ENCODE measurements around the gene SLC10A7.

The SLC10A7 gene

GRCh38 chr4:146333187-146333894 lies 188.4 kb downstream of the SLC10A7 start:
- no peak for TF ChIP-seq CTCF (IDR thresholded peaks at IDR 0.05)

GRCh38 chr4:146330392-146330791 lies 191.3 kb downstream of the SLC10A7 start:
- no peaks in the 10 kb centered on the region for H3K9me3 Mint-ChIP-seq
- no peaks in the 10 kb centered on the region for H3K36me3 Mint-ChIP-seq (ENCODE audit: low read depth)
- H3K4me1 Mint-ChIP-seq: no peaks in the 10 kb centered on the region
- H3K27ac Mint-ChIP-seq: no peak overlapping the region
- DNase-seq: no peak
- H3K27me3 Mint-ChIP-seq (ENCODE audit: low read depth, poor library complexity): peaks cover 4% of the 10 kb centered on the region
- no peak for TF ChIP-seq CTCF (IDR thresholded peaks at IDR 0.05)
- H3K4me3 Mint-ChIP-seq: no peak overlapping the region

More at GRCh38 chr4:146333187-146333894, 188.4 kb downstream of the SLC10A7 start:
- H3K4me1 Mint-ChIP-seq: no peaks in the 10 kb centered on the region
- H3K27ac Mint-ChIP-seq: no peak overlapping the region
- no peak overlapping the region for H3K4me3 Mint-ChIP-seq
- H3K9me3 Mint-ChIP-seq: no peaks in the 10 kb centered on the region
- DNase-seq: no peak
- no peaks in the 10 kb centered on the region for H3K36me3 Mint-ChIP-seq (ENCODE audit: low read depth)
- H3K27me3 Mint-ChIP-seq (ENCODE audit: low read depth, poor library complexity): peaks cover 4% of the 10 kb centered on the region

- Mint-ChIP-seq H3K4me3 (no peak overlapping the region), H3K27ac (no peak overlapping the region), H3K27me3 (ENCODE audit: low read depth, poor library complexity) (peaks cover 4% of the 10 kb centered on the region), H3K9me3 (no peaks in the 10 kb centered on the region), H3K4me1 (no peaks in the 10 kb centered on the region), H3K36me3 (ENCODE audit: low read depth) (no peaks in the 10 kb centered on the region)
- DNase-seq: no peak
- TF ChIP-seq CTCF (IDR thresholded peaks at IDR 0.05): no peak
Measured at GRCh38 chr4:146329050-146329716, 192.6 kb downstream of the SLC10A7 start.

- no peak overlapping the region for H3K4me3 Mint-ChIP-seq
- DNase-seq: no peak
- H3K36me3 Mint-ChIP-seq (ENCODE audit: low read depth): no peaks in the 10 kb centered on the region
- no peak overlapping the region for H3K27ac Mint-ChIP-seq
- peaks cover 8% of the 10 kb centered on the region for H3K9me3 Mint-ChIP-seq
- peaks cover 4% of the 10 kb centered on the region for H3K27me3 Mint-ChIP-seq (ENCODE audit: low read depth, poor library complexity)
- no peaks in the 10 kb centered on the region for H3K4me1 Mint-ChIP-seq
- no peak for TF ChIP-seq CTCF (IDR thresholded peaks at IDR 0.05)
Measured at GRCh38 chr4:146327859-146328650, 193.7 kb downstream of the SLC10A7 start.

GRCh38 chr4:146318894-146319293 lies 202.8 kb downstream of the SLC10A7 start:
- no peaks in the 10 kb centered on the region for H3K36me3 Mint-ChIP-seq (ENCODE audit: low read depth)
- no peak for TF ChIP-seq CTCF (IDR thresholded peaks at IDR 0.05)
- peaks cover 15% of the 10 kb centered on the region for H3K9me3 Mint-ChIP-seq
- DNase-seq: no peak
- H3K4me3 Mint-ChIP-seq: no peak overlapping the region
- H3K27me3 Mint-ChIP-seq (ENCODE audit: low read depth, poor library complexity): no peaks in the 10 kb centered on the region
- no peaks in the 10 kb centered on the region for H3K4me1 Mint-ChIP-seq
- no peak overlapping the region for H3K27ac Mint-ChIP-seq
